Measurements from ENCODE around the gene SLC2A6. TPM values are rescaled to one million over a fixed set of nuclear protein-coding genes. Genes with fewer than 3 reads are reported as not detected.
A peak's percentile ranks its signal among the peaks of the same experiment; 100 is the strongest.

Gene SLC2A6
- total and polyA plus RNA-seq, 10 of the 15 experiments (the other 5 are each of a cell fraction or from before 2014, with no cell fraction given): 1.1 to 37.9 (median 18.3) TPM

- TF ChIP-seq BHLHE40 (IDR thresholded peaks at IDR 0.05; ENCODE audit: borderline replicate concordance in 1 of 2, low read depth in 2 of 2, low read length in 1 of 2): peak; percentile 90 to 94
- no peak for TF ChIP-seq ASH2L (IDR thresholded peaks at IDR 0.05; ENCODE audit: borderline replicate concordance, low read depth)
- no peak for TF ChIP-seq TARDBP (IDR thresholded peaks at IDR 0.05; ENCODE audit: borderline replicate concordance)
- TF ChIP-seq RELA (IDR thresholded peaks at IDR 0.05; ENCODE audit: borderline replicate concordance, partially characterized antibody): no peak
- no peak for TF ChIP-seq ATF7 (IDR thresholded peaks at IDR 0.05; ENCODE audit: low read depth)
- peak; percentile 33; the same call in 1 of the 2 replicates for TF ChIP-seq NRF1 (conservative IDR thresholded peaks at IDR 0.05; ENCODE audit: low read depth, low read length)
- no peak for TF ChIP-seq ZZZ3 (IDR thresholded peaks at IDR 0.05; ENCODE audit: control insufficient read depth, insufficient read length, low read depth)
- TF ChIP-seq SMAD1 (IDR thresholded peaks at IDR 0.05; ENCODE audit: low read depth, partially characterized antibody): no peak
- TF ChIP-seq KLF5 (IDR thresholded peaks at IDR 0.05; ENCODE audit: partially characterized antibody): no peak
- peak; percentile 61; the same call in 1 of the 2 replicates for TF ChIP-seq RFX5 (IDR thresholded peaks at IDR 0.05; ENCODE audit: low read depth, low read length)
Observed at GRCh38 chr9:133460405-133461175, 18.3 kb downstream of the SLC2A6 start (continued).
